Endothelial cell (in vitro differentiated cells): Measurements from ENCODE around the gene HTR1D. TPM values are rescaled to one million over a fixed set of nuclear protein-coding genes. Genes with fewer than 3 reads are reported as not detected.
A peak's percentile ranks its signal among the peaks of the same experiment; 100 is the strongest.
"Not testable (repeated sequence)": the region's sequence is repeated elsewhere in the genome, so short reads cannot be mapped to it uniquely, and the experiment has no call there.

Source experiments
- DNase-seq: peaks from one replicate; pipeline ENCODE4 v3.0.0; 2021; ENCODE audit warnings: low spot score
- H3K27ac Mint-ChIP-seq: one replicate; pipeline ENCODE4 v1.8.0; 2021; ENCODE audit warnings: mixed read lengths, inconsistent platforms; ENCODE audit not compliant: unreplicated experiment
- H3K27me3 Mint-ChIP-seq: one replicate; pipeline ENCODE4 v1.8.0; 2021; ENCODE audit warnings: mild to moderate bottlenecking, moderate library complexity, mixed read lengths, inconsistent platforms; ENCODE audit not compliant: unreplicated experiment
- H3K36me3 Mint-ChIP-seq: one replicate; pipeline ENCODE4 v1.8.0; 2021; ENCODE audit warnings: mild to moderate bottlenecking, low read depth, mixed read lengths, inconsistent platforms; ENCODE audit not compliant: unreplicated experiment
- H3K4me1 Mint-ChIP-seq: one replicate; pipeline ENCODE4 v1.8.0; 2021; ENCODE audit warnings: mild to moderate bottlenecking, mixed read lengths, inconsistent platforms; ENCODE audit not compliant: unreplicated experiment
- H3K4me3 Mint-ChIP-seq: one replicate; pipeline ENCODE4 v1.8.0; 2021; ENCODE audit warnings: mild to moderate bottlenecking, mixed read lengths, inconsistent platforms; ENCODE audit not compliant: unreplicated experiment
- H3K9me3 Mint-ChIP-seq: one replicate; pipeline ENCODE4 v1.8.0; 2021; ENCODE audit warnings: mixed read lengths, inconsistent platforms; ENCODE audit not compliant: unreplicated experiment
- long read RNA-seq: library from polyadenylated mRNA; unstranded; transcript quantifications from one replicate; pipeline ENCODE4 v2.0.0, GENCODE V29; 2020; ENCODE audit not compliant: unreplicated experiment
- total RNA-seq: library from RNA; stranded (reverse); fragmentation: NEBNext Ultra II Directional; extraction: Animal tissue kit (Norgen Biotek cat#: 25700); gene quantifications from one replicate; pipeline ENCODE4 v1.2.1, GENCODE V29; 2021; ENCODE audit not compliant: unreplicated experiment
- TF ChIP-seq, protein P1 (sequence below): fragments of 200-600 bp; sonication (generic); IDR thresholded peaks from one replicate; pipeline ENCODE4 v1.5.0; 2021; ENCODE audit warnings: antibody characterized with exemption; ENCODE audit not compliant: unreplicated experiment

The HTR1D gene, protein sequence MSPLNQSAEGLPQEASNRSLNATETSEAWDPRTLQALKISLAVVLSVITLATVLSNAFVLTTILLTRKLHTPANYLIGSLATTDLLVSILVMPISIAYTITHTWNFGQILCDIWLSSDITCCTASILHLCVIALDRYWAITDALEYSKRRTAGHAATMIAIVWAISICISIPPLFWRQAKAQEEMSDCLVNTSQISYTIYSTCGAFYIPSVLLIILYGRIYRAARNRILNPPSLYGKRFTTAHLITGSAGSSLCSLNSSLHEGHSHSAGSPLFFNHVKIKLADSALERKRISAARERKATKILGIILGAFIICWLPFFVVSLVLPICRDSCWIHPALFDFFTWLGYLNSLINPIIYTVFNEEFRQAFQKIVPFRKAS
- total RNA-seq: 0.54 TPM
- long read RNA-seq: 0 reads

DNA sequence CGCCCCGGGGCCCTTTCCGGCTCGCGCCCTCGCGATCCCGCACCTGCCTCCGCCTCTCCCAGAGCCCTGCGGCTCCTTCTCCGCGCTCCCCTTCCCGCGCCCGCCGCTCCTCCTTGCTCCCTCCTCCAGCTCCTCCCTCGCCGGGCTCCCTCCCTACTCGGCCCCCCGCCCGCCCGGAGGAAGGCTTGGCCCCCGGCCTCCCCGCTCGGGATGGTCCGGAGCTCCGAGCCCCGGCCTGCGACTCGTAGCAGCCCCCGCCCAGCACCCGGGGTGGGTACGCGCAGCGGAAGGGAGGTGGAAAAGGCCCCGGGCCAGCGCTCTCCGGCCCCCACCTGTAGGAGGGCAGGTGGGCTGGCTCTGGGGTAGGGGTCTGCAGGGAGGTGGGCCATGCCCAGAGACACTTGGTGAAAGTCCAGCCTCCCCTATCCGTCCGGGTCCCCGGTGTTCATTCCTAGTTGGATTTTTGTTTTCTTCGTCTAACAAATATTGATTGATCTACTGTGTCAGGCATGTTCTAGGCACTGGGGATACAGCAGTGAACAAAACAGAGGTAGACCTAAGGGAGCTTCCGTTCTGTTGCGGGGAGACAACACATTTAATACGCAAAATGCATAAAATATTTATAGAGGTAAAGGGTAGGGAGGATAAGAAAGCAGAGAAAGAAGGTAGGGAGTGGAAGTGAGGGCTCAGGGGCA lies at the start of gene HTR1D:
Gene HTR1D (minus strand): TSS at position 82 of the 695 bp plus-strand sequence. CDS start 23,283 bp downstream, outside the sequence.
- H3K27ac Mint-ChIP-seq: no peak within 1 kb of the TSS
- DNase-seq: peak; percentile 37
- H3K4me3 Mint-ChIP-seq: peak within 1 kb of the TSS; percentile 66
- TF ChIP-seq, protein P1, sequence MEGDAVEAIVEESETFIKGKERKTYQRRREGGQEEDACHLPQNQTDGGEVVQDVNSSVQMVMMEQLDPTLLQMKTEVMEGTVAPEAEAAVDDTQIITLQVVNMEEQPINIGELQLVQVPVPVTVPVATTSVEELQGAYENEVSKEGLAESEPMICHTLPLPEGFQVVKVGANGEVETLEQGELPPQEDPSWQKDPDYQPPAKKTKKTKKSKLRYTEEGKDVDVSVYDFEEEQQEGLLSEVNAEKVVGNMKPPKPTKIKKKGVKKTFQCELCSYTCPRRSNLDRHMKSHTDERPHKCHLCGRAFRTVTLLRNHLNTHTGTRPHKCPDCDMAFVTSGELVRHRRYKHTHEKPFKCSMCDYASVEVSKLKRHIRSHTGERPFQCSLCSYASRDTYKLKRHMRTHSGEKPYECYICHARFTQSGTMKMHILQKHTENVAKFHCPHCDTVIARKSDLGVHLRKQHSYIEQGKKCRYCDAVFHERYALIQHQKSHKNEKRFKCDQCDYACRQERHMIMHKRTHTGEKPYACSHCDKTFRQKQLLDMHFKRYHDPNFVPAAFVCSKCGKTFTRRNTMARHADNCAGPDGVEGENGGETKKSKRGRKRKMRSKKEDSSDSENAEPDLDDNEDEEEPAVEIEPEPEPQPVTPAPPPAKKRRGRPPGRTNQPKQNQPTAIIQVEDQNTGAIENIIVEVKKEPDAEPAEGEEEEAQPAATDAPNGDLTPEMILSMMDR: no peak
- H3K9me3 Mint-ChIP-seq: no peaks in the 10 kb centered on the region
- H3K27me3 Mint-ChIP-seq: peaks cover 16% of the 10 kb centered on the region
- H3K4me1 Mint-ChIP-seq: no peaks in the 10 kb centered on the region
- no peaks in the 10 kb centered on the region for H3K36me3 Mint-ChIP-seq

DNA sequence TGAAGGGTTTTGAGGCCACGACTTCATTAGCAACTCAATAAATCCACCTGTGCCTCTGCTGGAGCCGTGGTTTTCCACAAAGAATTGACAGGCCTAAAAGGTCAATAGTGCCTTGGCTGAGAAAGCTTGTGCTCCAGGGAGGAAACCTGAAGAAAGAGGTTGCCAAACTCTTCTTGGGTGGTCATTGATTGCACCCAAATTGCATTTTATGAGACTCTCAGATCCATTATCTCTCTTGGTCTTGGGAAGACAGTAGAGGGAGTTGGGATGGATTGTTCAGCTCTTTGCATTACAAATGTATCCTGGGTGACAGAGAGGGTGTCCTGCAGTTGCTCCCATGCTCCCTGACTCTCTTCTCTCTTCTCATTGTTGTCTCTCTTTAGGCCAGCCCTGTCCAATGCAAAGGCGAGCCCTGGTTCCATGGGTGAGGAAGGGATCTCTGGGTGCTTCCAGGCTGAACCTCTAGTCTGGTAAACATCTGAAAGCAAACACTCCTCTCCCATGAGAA lies 46.1 kb upstream of the HTR1D start:
- H3K36me3 Mint-ChIP-seq: no peaks in the 10 kb centered on the region
- no peak overlapping the region for H3K27ac Mint-ChIP-seq
- TF ChIP-seq, protein P1: no peak
- no peaks in the 10 kb centered on the region for H3K9me3 Mint-ChIP-seq
- no peak for DNase-seq
- no peaks in the 10 kb centered on the region for H3K27me3 Mint-ChIP-seq
- H3K4me3 Mint-ChIP-seq: no peak overlapping the region
- H3K4me1 Mint-ChIP-seq: peaks cover 7% of the 10 kb centered on the region

DNA sequence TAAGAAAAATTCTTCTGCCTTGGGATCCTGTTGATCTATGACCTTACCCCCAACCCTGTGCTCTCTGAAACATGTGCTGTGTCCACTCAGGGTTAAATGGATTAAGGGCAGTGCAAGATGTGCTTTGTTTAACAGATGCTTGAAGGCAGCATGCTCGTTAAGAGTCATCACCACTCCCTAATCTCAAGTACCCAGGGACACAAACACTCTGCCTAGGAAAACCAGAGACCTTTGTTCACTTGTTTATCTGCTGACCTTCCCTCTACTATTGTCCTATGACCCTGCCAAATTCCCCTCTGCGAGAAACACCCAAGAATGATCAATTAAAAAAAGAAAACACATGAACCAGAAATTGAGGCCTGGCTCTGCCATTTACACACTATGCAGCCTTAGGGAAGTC lies 40.8 kb upstream of the HTR1D start:
- H3K27ac Mint-ChIP-seq, H3K4me3 Mint-ChIP-seq, H3K9me3 Mint-ChIP-seq: not testable (repeated sequence)

DNA sequence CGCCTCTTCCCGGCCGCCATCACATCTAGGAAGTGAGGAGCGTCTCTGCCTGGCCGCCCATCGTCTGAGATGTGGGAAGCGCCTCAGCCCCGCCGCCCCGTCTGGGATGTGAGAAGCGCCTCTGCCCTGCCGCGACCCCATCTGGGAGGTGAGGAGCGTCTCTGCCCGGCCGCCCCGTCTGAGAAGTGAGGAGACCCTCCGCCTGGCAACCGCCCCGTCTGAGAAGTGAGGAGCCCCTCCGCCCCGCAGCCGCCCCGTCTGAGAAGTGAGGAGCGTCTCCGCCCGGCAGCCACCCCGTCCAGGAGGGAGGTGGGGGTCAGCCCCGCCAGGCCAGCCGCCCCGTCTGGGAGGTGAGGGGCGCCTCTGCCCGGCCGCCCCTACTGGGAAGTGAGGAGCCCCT lies 40.1 kb upstream of the HTR1D start:
- H3K4me3 Mint-ChIP-seq, H3K4me1 Mint-ChIP-seq, H3K9me3 Mint-ChIP-seq, DNase-seq, H3K36me3 Mint-ChIP-seq, H3K27ac Mint-ChIP-seq, H3K27me3 Mint-ChIP-seq: not testable (repeated sequence)

More for the DNA sequence above, 40.8 kb upstream of the HTR1D start:
- DNase-seq, H3K4me1 Mint-ChIP-seq, H3K27me3 Mint-ChIP-seq, H3K36me3 Mint-ChIP-seq: not testable (repeated sequence)

DNA sequence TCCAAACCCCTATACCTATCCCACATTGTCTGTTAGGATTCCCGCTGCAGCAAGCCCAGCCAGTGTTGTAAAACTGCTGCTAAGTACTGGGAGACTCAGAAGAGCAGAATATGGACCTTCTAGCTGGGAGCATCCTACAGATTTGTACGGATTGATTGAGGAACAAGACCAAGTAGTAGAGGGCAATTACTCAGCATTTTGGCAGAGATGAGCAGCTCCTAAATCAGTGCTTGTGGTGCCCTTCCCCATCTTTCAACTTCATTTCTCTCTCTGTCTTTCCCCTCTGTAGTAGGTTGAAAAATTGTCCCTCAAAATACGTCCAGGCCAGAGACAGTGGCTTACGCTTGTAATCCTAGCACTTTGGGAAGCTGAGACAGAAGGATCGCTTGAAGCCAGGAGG lies 37.3 kb upstream of the HTR1D start:
- Mint-ChIP-seq H3K4me1 (peaks cover 2% of the 10 kb centered on the region), H3K36me3 (no peaks in the 10 kb centered on the region), H3K4me3 (no peak overlapping the region), H3K27me3 (peaks cover 1% of the 10 kb centered on the region), H3K9me3 (no peaks in the 10 kb centered on the region), H3K27ac (no peak overlapping the region)
- TF ChIP-seq, protein P1: no peak
- no peak for DNase-seq

DNA sequence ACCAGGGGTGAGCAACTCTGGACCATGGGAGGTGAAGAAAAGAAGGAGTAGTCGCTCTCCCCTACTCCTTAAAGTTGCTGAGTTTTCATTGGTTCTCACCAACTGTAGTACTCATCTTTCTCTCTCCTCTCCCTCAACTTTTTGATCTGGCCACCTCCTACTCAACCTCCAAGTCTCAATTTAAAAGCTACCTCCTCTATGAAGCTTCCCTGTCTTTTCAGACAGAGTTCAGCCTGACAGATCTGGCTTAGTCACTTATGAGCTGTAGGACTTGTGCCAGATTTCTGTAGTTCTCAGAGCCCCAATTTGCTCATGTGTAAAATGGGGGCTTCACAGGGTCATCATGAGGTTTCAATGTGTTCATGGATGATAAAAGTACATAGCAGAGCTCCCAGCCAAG lies 34.5 kb upstream of the HTR1D start:
- no peaks in the 10 kb centered on the region for H3K9me3 Mint-ChIP-seq
- H3K4me3 Mint-ChIP-seq: no peak overlapping the region
- no peak for DNase-seq
- H3K27ac Mint-ChIP-seq: no peak overlapping the region
- TF ChIP-seq, protein P1: no peak
- no peaks in the 10 kb centered on the region for H3K36me3 Mint-ChIP-seq
- peaks cover 1% of the 10 kb centered on the region for H3K27me3 Mint-ChIP-seq
- peaks cover 3% of the 10 kb centered on the region for H3K4me1 Mint-ChIP-seq
